Right kidney (tissue), 1 donor: ENCODE measurements around the gene PLCD3.
A peak's percentile ranks its signal among the peaks of the same experiment; 100 is the strongest.

Source experiments
- DNase-seq: peaks from one replicate; pipeline ENCODE4 v3.0.0-alpha.2; 2016

Gene PLCD3

DNA sequence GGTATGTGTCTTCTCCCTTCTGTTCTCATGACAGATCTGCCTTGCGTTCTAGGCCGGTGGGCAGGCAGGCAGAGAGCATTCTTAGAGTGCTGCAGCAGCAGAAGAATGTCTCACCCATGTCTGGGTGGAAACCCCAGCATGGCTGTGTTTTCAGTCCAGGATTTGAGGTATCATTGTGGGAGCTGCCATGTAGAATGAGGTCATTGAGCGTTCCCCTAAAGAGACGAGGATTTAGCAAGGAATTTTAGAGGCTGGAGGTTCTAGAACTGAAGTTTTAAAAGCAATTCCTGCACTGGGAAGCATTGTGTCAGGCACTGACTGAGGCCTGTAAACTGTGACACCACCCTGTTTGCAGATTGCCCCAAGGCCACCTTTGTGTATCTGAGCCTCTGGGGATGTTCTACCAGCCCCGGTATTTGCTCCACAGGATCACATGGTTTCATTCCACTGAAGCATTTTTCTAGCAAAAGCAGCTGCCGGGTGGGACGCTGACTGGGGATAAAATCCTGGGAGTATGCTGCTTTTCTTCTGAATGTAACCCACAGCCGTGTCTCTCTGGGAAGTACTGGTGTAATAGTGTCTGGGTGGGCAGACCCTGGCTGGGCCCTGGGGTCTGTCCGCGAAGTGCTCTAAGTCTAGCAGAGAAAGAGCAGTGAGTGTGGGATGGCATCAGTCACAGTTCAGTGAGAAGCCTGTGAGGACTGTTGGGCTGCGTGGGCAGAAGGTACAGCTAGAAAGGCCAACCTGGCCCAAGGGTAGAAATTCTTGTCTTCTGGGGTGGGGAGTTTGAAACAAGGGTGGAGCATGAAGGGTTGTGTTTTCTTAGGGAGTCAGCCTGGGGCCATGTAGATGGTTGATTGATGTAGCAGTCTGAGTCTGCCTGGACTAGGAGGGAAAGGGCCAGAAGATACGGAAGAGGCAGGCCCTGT lies 30.2 kb downstream of the PLCD3 start:
- DNase-seq, result no peak

GRCh38 chr17:45101546-45101882 lies 30.8 kb downstream of the PLCD3 start:
- no peak for DNase-seq

- peak; percentile 60 for DNase-seq
Observed at GRCh38 chr17:45098869-45099616, 33.3 kb downstream of the PLCD3 start.

- no peak for DNase-seq
Observed at GRCh38 chr17:45098081-45098868, 34.0 kb downstream of the PLCD3 start.

GRCh38 chr17:45096926-45097325 lies 35.4 kb downstream of the PLCD3 start:
- DNase-seq, result no peak

DNA sequence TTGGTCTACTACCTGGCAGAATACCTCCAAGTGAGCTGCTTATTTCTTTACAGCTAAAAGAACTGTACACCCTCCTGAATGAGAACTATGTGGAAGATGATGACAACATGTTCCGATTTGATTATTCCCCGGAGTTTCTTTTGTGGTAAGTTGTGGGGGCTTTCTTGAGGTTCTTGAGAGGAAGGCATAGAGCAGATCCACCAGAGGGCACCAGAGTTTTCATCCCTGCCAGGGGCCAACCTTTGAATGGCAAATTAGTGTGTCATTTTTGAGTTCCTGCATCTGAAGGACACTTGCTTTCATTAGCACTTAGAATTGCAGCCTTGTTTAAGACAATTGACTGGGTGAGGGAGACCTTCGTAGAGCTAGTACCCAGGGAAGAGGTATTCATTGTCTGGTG lies 36.2 kb downstream of the PLCD3 start:
- DNase-seq, result no peak

GRCh38 chr17:45093444-45094110 lies 38.7 kb downstream of the PLCD3 start:
- no peak for DNase-seq

- DNase-seq, result no peak
Observed at GRCh38 chr17:45092911-45093430, 39.3 kb downstream of the PLCD3 start.

DNA sequence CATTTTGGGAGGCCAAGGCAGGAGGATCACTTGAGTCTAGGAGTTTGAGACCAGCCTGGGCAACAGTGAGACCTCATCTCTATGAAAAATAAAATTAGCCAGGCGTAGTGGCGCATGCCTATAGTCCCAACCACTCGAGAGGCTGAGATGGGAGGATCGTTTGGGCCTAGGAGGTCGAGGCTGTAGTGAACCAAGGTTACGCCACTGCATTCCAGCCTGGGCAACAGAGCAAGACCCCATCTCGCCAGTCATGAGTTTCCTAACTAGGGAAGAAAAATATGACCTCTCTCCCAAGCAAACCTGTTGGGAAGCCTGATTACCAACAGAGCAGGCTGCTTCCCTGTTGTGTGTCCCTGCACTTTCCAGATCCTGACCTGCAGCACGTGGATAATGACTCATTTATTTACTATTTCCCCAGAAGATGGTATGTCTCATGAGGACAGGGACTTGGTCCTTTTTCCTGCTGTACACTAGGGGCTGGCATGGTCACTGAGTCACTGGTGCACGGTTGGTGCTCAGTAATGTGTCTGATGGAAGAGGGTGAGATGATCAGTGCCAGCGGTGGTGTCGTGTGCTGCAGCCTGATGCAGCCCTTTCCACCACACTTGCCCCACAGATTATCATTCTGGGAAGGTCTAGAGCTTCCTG lies 40.4 kb downstream of the PLCD3 start:
- no peak for DNase-seq

DNA sequence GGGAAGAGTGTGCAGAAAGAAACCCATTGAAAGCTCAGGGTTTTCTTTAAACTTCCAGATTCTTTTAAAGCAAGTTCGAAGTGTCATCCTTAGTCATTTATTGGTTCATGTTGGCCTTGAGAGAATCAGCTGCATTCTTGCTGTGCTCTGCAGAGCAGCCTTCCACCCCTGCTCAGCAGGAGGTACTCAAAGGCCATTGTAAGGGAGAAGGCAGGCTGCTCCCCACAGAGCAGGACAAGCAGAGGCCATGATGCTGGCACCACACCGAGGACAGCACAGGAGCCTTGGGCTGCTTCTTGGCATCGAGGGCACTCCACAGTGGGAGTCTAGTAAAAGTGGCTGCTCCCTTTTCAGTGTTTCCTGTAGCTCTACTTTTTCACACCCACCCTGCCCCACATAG lies 41.6 kb downstream of the PLCD3 start:
- DNase-seq, result no peak

DNA sequence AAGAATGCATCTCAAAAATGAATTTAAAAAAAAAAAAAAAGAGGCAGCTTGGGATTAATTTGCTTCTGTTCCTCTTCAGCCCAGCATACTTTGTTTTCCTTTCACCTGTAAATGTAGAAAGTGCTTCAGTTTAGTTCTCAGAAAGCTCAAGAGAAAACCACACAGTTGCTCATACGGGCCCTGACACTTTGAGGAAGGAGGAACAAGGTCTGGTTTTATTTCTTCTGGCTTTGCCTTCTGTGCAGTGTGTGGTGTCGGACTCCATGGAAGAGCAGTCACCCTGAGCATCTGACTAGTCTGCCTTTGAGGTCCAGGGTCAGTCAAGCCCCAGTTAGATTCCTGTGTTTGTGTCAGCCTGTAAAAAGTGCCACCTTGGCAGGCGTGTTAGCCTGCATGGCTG lies 43.6 kb downstream of the PLCD3 start:
- no peak for DNase-seq

DNA sequence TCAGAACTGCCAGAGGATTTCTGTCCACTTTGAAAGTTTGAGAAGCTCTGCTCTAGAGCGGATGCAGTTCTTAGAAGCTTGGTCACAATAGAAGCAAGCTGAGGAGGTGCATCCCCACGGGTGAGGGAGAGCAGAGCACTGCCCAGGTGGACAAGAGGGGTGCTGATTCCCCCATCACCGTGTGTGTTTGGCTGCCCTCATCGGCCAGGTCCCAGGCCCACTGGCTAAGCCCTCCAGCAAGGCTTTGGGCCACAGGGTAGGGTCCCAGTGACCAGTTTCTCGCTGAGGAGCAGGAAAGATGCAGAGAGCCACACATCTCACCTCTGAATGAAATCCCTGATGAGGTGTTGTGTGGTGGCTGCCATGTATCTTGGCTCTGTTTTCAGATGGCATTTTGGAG lies 44.3 kb downstream of the PLCD3 start:
- DNase-seq, result no peak

- DNase-seq, result no peak
Observed at GRCh38 chr17:45087504-45087975, 44.8 kb downstream of the PLCD3 start.

- no peak for DNase-seq
Observed at GRCh38 chr17:45086865-45087503, 45.3 kb downstream of the PLCD3 start.

GRCh38 chr17:45086391-45086790 lies 45.9 kb downstream of the PLCD3 start:
- no peak for DNase-seq

DNA sequence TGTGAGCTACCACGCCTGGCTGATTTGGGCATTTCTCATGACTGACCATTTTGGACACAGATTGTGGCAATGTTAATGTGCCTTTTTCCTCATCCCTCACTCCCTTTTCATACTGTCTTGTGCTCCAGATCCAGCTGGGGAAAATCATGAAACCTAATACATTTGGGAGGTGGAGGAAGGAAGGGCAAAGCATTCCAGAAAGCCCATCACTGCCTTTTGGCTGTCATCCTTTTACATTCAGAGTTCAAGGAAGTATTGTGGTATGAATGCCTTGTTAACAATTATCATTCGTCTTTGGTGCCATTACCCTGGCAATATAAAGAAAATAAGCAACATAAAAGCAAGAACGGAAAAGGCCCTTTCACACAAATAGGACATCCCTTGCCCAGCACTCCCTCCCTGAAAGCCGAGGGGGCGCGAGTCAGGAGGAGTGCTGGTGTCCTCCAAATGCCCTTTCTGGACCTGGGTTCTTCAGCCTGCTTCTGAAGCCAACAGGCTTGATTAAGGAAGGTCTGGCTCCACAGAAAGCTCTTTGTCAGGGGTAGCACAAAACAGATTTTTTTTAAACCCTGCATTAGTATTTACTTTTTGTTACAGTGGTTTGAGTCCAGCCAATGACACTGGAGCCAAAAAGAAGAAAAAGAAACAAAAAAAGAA lies 51.1 kb downstream of the PLCD3 start:
- no peak for DNase-seq

GRCh38 chr17:45077643-45078042 lies 54.7 kb downstream of the PLCD3 start:
- DNase-seq, result no peak

DNA sequence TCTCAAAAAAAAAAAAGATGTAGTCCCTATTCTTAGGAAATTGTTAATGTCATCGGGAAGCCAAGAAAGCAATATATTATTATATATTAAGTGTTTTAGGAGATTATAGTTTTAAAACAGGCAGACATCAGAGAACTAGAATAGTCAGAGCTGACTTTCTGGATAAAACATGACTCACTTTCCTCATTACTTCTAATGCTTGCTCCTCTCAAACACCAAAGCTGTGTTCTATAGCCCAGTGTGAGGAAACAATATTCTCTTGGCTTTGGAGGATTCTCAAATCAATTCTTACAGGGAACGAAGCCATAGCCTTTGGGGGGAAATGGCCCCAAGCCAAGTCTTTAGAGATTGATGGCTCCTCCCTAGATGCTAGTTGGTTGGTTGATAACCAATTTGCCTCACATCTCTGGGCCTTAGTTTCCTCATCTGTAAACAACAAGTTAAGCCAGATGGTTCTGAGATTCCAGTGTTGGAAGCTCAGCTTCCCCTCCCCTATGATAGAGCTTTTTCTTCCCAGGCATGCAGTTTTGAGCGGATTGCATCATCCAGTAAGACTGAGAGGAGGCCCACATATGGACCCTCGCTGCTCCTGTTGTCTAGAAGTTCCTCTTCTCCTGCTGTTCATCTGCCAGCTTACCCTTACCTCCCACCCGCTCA lies 58.8 kb downstream of the PLCD3 start:
- no peak for DNase-seq

DNA sequence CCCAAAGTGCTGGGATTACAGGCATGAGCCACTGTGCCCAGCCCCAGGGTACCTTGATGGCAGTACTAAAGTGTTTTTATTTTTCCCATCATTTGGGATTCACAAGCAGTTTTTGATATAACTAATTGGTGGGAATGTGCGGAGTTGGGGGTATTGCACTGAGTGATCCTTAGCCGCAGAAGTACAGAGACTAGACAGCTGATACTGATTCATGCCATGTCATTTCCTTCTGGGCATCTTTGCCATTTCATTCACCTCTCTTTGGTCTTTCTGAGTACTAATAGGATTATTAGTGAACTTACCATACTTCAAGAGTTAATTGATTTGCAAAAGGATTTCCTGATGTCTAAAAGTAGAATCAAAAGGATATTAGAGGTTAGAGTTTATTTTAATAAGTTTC lies 61.5 kb downstream of the PLCD3 start:
- DNase-seq, result no peak

- no peak for DNase-seq
Observed at GRCh38 chr17:45070001-45070400, 62.3 kb downstream of the PLCD3 start.
